CD4-positive, CD25-positive, alpha-beta regulatory T cell (primary cell): ENCODE data around the gene CDO1. TPM values are rescaled to one million over a fixed set of nuclear protein-coding genes. Genes with fewer than 3 reads are reported as not detected.

ENCODE experiments used
- ATAC-seq, 2 donors: fragments of 150-1000 bp; cut with Tn5 transposase; one replicate each; pipeline ENCODE4 v1.10.0; 2021; ENCODE audit warnings: low read depth in 2 of 2, moderate number of reproducible peaks in 2 of 2, moderate library complexity in 1 of 2
- DNase-seq, 3 donors: peaks; one replicate each; pipeline versions ENCODE4 v3.0.0 to v3.0.0-alpha.2; 2012 to 2022; ENCODE audit warnings: mixed read lengths in 1 of 3
- H3K27ac ChIP-seq: one replicate; pipeline ENCODE4 v1.7.0; 2013; ENCODE audit warnings: mild to moderate bottlenecking, low read length; ENCODE audit not compliant: insufficient read depth, poor library complexity, severe bottlenecking
- H3K27me3 ChIP-seq: one replicate; pipeline ENCODE4 v1.7.0; 2013; ENCODE audit warnings: low read length; ENCODE audit not compliant: control insufficient read depth, insufficient read depth
- H3K36me3 ChIP-seq: one replicate; pipeline ENCODE4 v1.7.0; 2013; ENCODE audit warnings: mild to moderate bottlenecking, low read length, moderate library complexity; ENCODE audit not compliant: control insufficient read depth, insufficient read depth
- H3K4me1 ChIP-seq: 2 replicates; pipeline ENCODE4 v1.7.0; 2013; ENCODE audit warnings: mild to moderate bottlenecking, low read length; ENCODE audit not compliant: insufficient read depth, control insufficient read depth, poor library complexity, severe bottlenecking
- H3K4me3 ChIP-seq: one replicate; pipeline ENCODE4 v1.7.0; 2013; ENCODE audit warnings: low read depth, mild to moderate bottlenecking, low read length, moderate library complexity
- H3K9me3 ChIP-seq, 2 experiments: 1 replicate in 1 of 2; 2 replicates in 1 of 2; pipeline ENCODE4 v1.7.0; 2013; ENCODE audit warnings: low read length in 2 of 2, mild to moderate bottlenecking in 1 of 2, moderate library complexity in 1 of 2; ENCODE audit not compliant: control insufficient read depth in 2 of 2
- H3K27ac Mint-ChIP-seq, 3 donors: one replicate each; pipeline ENCODE4 v1.8.0; 2020 to 2022; ENCODE audit warnings: mild to moderate bottlenecking in 3 of 3, mixed read lengths in 3 of 3, moderate library complexity in 2 of 3
- H3K27me3 Mint-ChIP-seq: one replicate; pipeline ENCODE4 v1.8.0; 2022; ENCODE audit warnings: mild to moderate bottlenecking, mixed read lengths
- H3K36me3 Mint-ChIP-seq: one replicate; pipeline ENCODE4 v1.8.0; 2020; ENCODE audit warnings: mixed read lengths
- H3K4me1 Mint-ChIP-seq, 4 donors: one replicate each; pipeline ENCODE4 v1.8.0; 2020 to 2022; ENCODE audit warnings: mixed read lengths in 4 of 4, mild to moderate bottlenecking in 1 of 4
- H3K4me3 Mint-ChIP-seq, 4 donors: one replicate each; pipeline ENCODE4 v1.8.0; 2020 to 2022; ENCODE audit warnings: mild to moderate bottlenecking in 4 of 4, mixed read lengths in 4 of 4, moderate library complexity in 3 of 4
- H3K9me3 Mint-ChIP-seq, 7 donors: one replicate each; pipeline ENCODE4 v1.8.0; 2020 to 2022; ENCODE audit warnings: mixed read lengths in 7 of 7, mild to moderate bottlenecking in 3 of 7, moderate library complexity in 2 of 7
- polyA plus RNA-seq, 4 donors: library from polyadenylated mRNA; unstranded; fragments of 300-500 nt; fragmentation: Illumina TruSeq; gene quantifications; one replicate each; pipeline ENCODE4 v1.2.3, GENCODE V29; 2021
- total RNA-seq: library from RNA; stranded (reverse); gene quantifications from one replicate; pipeline ENCODE4 v1.2.3, GENCODE V29; 2022

Gene CDO1
- total and polyA plus RNA-seq, 5 donors from 2014 or later = 0.16 to 1.7 (median 0.24) TPM; not detected in 2

DNA sequence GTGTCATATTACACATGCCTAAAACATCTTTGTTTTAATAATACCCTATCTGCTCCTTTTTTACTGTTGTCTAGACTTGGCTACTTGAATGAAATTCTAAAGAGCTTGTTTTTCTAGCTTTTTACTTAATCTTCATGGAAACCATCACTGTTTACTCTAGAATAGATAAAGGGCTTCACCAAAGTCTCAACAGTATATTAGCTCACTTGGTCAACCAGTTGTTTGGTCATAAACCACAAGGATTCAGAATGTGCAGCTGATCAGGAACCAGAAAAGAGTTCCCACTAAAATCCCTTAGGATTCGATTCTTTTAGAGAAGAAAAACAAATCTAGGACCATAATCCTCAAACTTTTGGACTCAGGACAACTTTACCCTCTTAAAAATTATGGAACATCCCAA, 38.0 kb downstream of the CDO1 start:
- H3K4me3 Mint-ChIP-seq = no peak overlapping the region
- no peak overlapping the region for H3K27ac ChIP-seq
- ATAC-seq = no peak

GRCh38 chr5:115776989-115777388, 39.5 kb downstream of the CDO1 start:
- DNase-seq = no peak
- Mint-ChIP-seq H3K27me3 (peaks cover 31% of the 10 kb centered on the region), H3K36me3 (no peaks in the 10 kb centered on the region), H3K4me3 (no peak overlapping the region), H3K9me3 (peaks cover 0 to 2% (median 0%) of the 10 kb centered on the region in 7 donors), H3K27ac (no peak overlapping the region), H3K4me1 (no peaks in the 10 kb centered on the region)
- no peak for ATAC-seq
- Histone ChIP-seq H3K36me3 (no peaks in the 10 kb centered on the region), H3K27ac (no peak overlapping the region), H3K4me1 (no peaks in the 10 kb centered on the region), H3K27me3 (peaks cover 6% of the 10 kb centered on the region), H3K4me3 (no peak overlapping the region), H3K9me3 (no peaks in the 10 kb centered on the region)

More for the DNA sequence above, 38.0 kb downstream of the CDO1 start:
- Histone ChIP-seq H3K9me3 (no peaks in the 10 kb centered on the region), H3K4me1 (no peaks in the 10 kb centered on the region), H3K4me3 (no peak overlapping the region), H3K27me3 (peaks cover 6% of the 10 kb centered on the region), H3K36me3 (no peaks in the 10 kb centered on the region)
- Mint-ChIP-seq H3K27ac (no peak overlapping the region), H3K27me3 (peaks cover 31% of the 10 kb centered on the region), H3K4me1 (no peaks in the 10 kb centered on the region), H3K36me3 (no peaks in the 10 kb centered on the region), H3K9me3 (peaks cover 0 to 2% (median 0%) of the 10 kb centered on the region in 7 donors)
- no peak for DNase-seq

GRCh38 chr5:115775999-115776398, 40.5 kb downstream of the CDO1 start:
- no peaks in the 10 kb centered on the region for H3K4me1 Mint-ChIP-seq
- ATAC-seq = no peak
- Histone ChIP-seq H3K9me3 (no peaks in the 10 kb centered on the region), H3K4me1 (no peaks in the 10 kb centered on the region), H3K36me3 (no peaks in the 10 kb centered on the region), H3K27ac (no peak overlapping the region), H3K27me3 (peaks cover 3% of the 10 kb centered on the region), H3K4me3 (no peak overlapping the region)
- H3K4me3 Mint-ChIP-seq = no peak overlapping the region
- H3K27ac Mint-ChIP-seq = no peak overlapping the region
- no peak for DNase-seq
- H3K9me3 Mint-ChIP-seq = peaks cover 0 to 2% (median 0%) of the 10 kb centered on the region in 7 donors
- H3K36me3 Mint-ChIP-seq = no peaks in the 10 kb centered on the region
- peaks cover 28% of the 10 kb centered on the region for H3K27me3 Mint-ChIP-seq

- H3K9me3 ChIP-seq = no peaks in the 10 kb centered on the region
- H3K27ac ChIP-seq = no peak overlapping the region
- no peaks in the 10 kb centered on the region for H3K4me1 ChIP-seq
- H3K36me3 Mint-ChIP-seq = no peaks in the 10 kb centered on the region
- no peak overlapping the region for H3K4me3 Mint-ChIP-seq
- H3K9me3 Mint-ChIP-seq = no peaks in the 10 kb centered on the region
- no peaks in the 10 kb centered on the region for H3K36me3 ChIP-seq
- no peaks in the 10 kb centered on the region for H3K4me1 Mint-ChIP-seq
- no peak overlapping the region for H3K27ac Mint-ChIP-seq
- peaks cover 25% of the 10 kb centered on the region for H3K27me3 Mint-ChIP-seq
- H3K4me3 ChIP-seq = no peak overlapping the region
- ATAC-seq = no peak
- DNase-seq = no peak
- H3K27me3 ChIP-seq = no peaks in the 10 kb centered on the region
These were observed 41.8 kb downstream of the CDO1 start for GRCh38 chr5:115774684-115775083.

GRCh38 chr5:115772731-115773475, 43.6 kb downstream of the CDO1 start:
- Histone ChIP-seq H3K4me3 (no peak overlapping the region), H3K27me3 (no peaks in the 10 kb centered on the region), H3K9me3 (no peaks in the 10 kb centered on the region), H3K4me1 (no peaks in the 10 kb centered on the region), H3K27ac (no peak overlapping the region), H3K36me3 (no peaks in the 10 kb centered on the region)
- Mint-ChIP-seq H3K9me3 (no peaks in the 10 kb centered on the region), H3K4me1 (no peaks in the 10 kb centered on the region), H3K4me3 (no peak overlapping the region), H3K27ac (no peak overlapping the region), H3K36me3 (no peaks in the 10 kb centered on the region), H3K27me3 (peaks cover 24% of the 10 kb centered on the region)
- ATAC-seq = no peak
- DNase-seq = no peak

DNA sequence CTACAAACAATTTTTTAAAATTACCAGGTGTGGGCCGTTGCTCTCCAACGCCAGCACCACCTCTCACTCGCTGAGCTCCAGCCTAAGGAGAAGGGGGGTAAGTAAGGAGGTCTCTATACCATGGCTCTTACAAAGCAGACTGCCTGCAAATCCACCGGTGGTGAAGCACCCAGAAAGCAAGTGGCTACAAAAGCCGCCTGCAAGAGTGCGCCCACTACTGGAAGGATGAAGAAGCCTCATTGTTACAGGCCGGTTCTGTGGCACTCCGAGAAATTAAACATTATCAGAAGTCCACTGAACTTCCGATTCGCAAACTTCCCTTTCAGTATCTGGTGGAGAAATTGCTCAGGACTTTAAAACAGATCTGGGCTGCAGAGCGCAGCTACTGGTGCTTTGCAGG, 46.0 kb downstream of the CDO1 start:
- Mint-ChIP-seq H3K4me1 (no peaks in the 10 kb centered on the region), H3K4me3 (no peak overlapping the region), H3K36me3 (no peaks in the 10 kb centered on the region), H3K27me3 (peaks cover 35% of the 10 kb centered on the region), H3K9me3 (no peaks in the 10 kb centered on the region), H3K27ac (no peak overlapping the region)
- ATAC-seq = no peak
- no peaks in the 10 kb centered on the region for H3K36me3 ChIP-seq
- H3K27me3 ChIP-seq = peaks cover 2% of the 10 kb centered on the region
- peak in 1 of 3 donors; percentile 10 for DNase-seq
- H3K27ac ChIP-seq = no peak overlapping the region
- H3K4me1 ChIP-seq = no peaks in the 10 kb centered on the region
- no peaks in the 10 kb centered on the region for H3K9me3 ChIP-seq
- H3K4me3 ChIP-seq = no peak overlapping the region

GRCh38 chr5:115767424-115767823, 49.0 kb downstream of the CDO1 start:
- peaks cover 4% of the 10 kb centered on the region for H3K27me3 ChIP-seq
- no peak overlapping the region for H3K4me3 ChIP-seq
- H3K36me3 Mint-ChIP-seq = no peaks in the 10 kb centered on the region
- H3K9me3 ChIP-seq = no peaks in the 10 kb centered on the region
- H3K27ac Mint-ChIP-seq = no peak overlapping the region
- H3K4me1 ChIP-seq = no peaks in the 10 kb centered on the region
- no peak overlapping the region for H3K27ac ChIP-seq
- H3K4me3 Mint-ChIP-seq = no peak overlapping the region
- peaks cover 0 to 1% (median 0%) of the 10 kb centered on the region in 7 donors for H3K9me3 Mint-ChIP-seq
- H3K4me1 Mint-ChIP-seq = no peaks in the 10 kb centered on the region
- peaks cover 29% of the 10 kb centered on the region for H3K27me3 Mint-ChIP-seq
- H3K36me3 ChIP-seq = no peaks in the 10 kb centered on the region
- DNase-seq (no peak), ATAC-seq (no peak)

GRCh38 chr5:115766608-115767007, 49.9 kb downstream of the CDO1 start:
- Histone ChIP-seq H3K36me3 (no peaks in the 10 kb centered on the region), H3K27ac (no peak overlapping the region), H3K9me3 (no peaks in the 10 kb centered on the region), H3K4me3 (no peak overlapping the region), H3K27me3 (peaks cover 4% of the 10 kb centered on the region), H3K4me1 (no peaks in the 10 kb centered on the region)
- no peak for DNase-seq
- peaks cover 0 to 1% (median 0%) of the 10 kb centered on the region in 7 donors for H3K9me3 Mint-ChIP-seq
- H3K27ac Mint-ChIP-seq = no peak overlapping the region
- no peaks in the 10 kb centered on the region for H3K4me1 Mint-ChIP-seq
- H3K27me3 Mint-ChIP-seq = peaks cover 29% of the 10 kb centered on the region
- no peaks in the 10 kb centered on the region for H3K36me3 Mint-ChIP-seq
- no peak for ATAC-seq
- H3K4me3 Mint-ChIP-seq = no peak overlapping the region
